ENCODE data around the gene VIPR2. TPM values are rescaled to one million over a fixed set of nuclear protein-coding genes. Genes with fewer than 3 reads are reported as not detected.
"Not testable (repeated sequence)": the region's sequence is repeated elsewhere in the genome, so short reads cannot be mapped to it uniquely, and the experiment has no call there.

The VIPR2 gene
- total and polyA plus RNA-seq, 2 of the 13 experiments (the other 11 are each of a cell fraction or from before 2014, with no cell fraction given): not detected

- ATAC-seq; CTCF ChIA-PET (ENCODE audit: low intra/inter-chr PET ratio, low total read pairs): not testable (repeated sequence)
- 59% methylated on average over 21 of the region's 21 CpGs for WGBS (ENCODE audit: low lambda C conversion rate)
These were observed 17.5 kb upstream of the VIPR2 start for GRCh38 chr7:159162050-159162626.

GRCh38 chr7:159160450-159160849 is 15.8 kb upstream of the VIPR2 start:
- Histone ChIP-seq H3K36me3 (replicated peaks in 1 of 2; ENCODE audit: control insufficient read depth in 1 of 2, insufficient read depth in 2 of 2, low read length in 2 of 2) (no peaks in the 10 kb centered on the region), H4K20me1 (ENCODE audit: insufficient read depth, low read length) (no peaks in the 10 kb centered on the region), H3K4me2 (ENCODE audit: low read depth, low read length) (no peak overlapping the region), H3K27ac (ENCODE audit: extremely low read length, insufficient read depth, low read length) (no peak overlapping the region), H3K4me3 (replicated peaks in 1 of 3; ENCODE audit: insufficient read depth in 1 of 3, low read depth in 2 of 3, low read length in 3 of 3) (no peak overlapping the region), H2AFZ (ENCODE audit: low read length) (no peak overlapping the region), H3K27me3 (ENCODE audit: control insufficient read depth in 1 of 2, insufficient read depth in 2 of 2, low read length in 2 of 2) (peaks cover 2 to 25% of the 10 kb centered on the region in 2 experiments; a peak in 4 of 5 replicates), H3K9me3 (ENCODE audit: low read length) (peaks cover 2% of the 10 kb centered on the region; the same call in 1 of the 2 replicates), H3K9ac (ENCODE audit: insufficient read depth, low read depth, low read length) (no peak overlapping the region), H3K79me2 (ENCODE audit: insufficient read depth, low read length) (no peaks in the 10 kb centered on the region), H3K4me1 (ENCODE audit: insufficient read depth, low read length) (peaks cover 12% of the 10 kb centered on the region)
- DNase-seq (ENCODE audit: low spot score) (no peak), ATAC-seq (no peak), FAIRE-seq (no peak)
- WGBS (ENCODE audit: low lambda C conversion rate): 86% methylated on average over 5 of the region's 7 CpGs
- peak; percentile 17; the same call in 1 of the 2 replicates for TF ChIP-seq ATF7 (IDR thresholded peaks at IDR 0.05)
- no peak for TF ChIP-seq ATF7 (CRISPR knock-in tag; IDR thresholded peaks at IDR 0.05)
- TF ChIP-seq ZNF605 (CRISPR knock-in tag; IDR thresholded peaks at IDR 0.05): no peak
- CTCF ChIA-PET (ENCODE audit: low intra/inter-chr PET ratio, low total read pairs): no interaction called here
- in situ Hi-C loops (cut with HindIII; ENCODE audit: extremely low pct_ligation_motif_present, low pct_unique_long_range_greater_than_20kb) (no loop called here), intact Hi-C loops (cut with micrococcal nuclease; ENCODE audit: unreplicated experiment) (no loop called here)
- POLR2A ChIA-PET: no interaction called here
- BruUV-seq (replicated peaks): no TSS peak

More at GRCh38 chr7:159162050-159162626, 17.5 kb upstream of the VIPR2 start:
- H4K20me1 ChIP-seq (ENCODE audit: insufficient read depth, low read length); POLR2A ChIA-PET; FAIRE-seq; H3K4me3 ChIP-seq (replicated peaks in 1 of 3; ENCODE audit: insufficient read depth in 1 of 3, low read depth in 2 of 3, low read length in 3 of 3); H3K4me2 ChIP-seq (ENCODE audit: low read depth, low read length); H3K36me3 ChIP-seq (replicated peaks in 1 of 2; ENCODE audit: control insufficient read depth in 1 of 2, insufficient read depth in 2 of 2, low read length in 2 of 2); H3K4me1 ChIP-seq (ENCODE audit: insufficient read depth, low read length); H3K27ac ChIP-seq (ENCODE audit: extremely low read length, insufficient read depth, low read length); BruUV-seq (replicated peaks); H3K9me3 ChIP-seq (ENCODE audit: low read length); H3K79me2 ChIP-seq (ENCODE audit: insufficient read depth, low read length); H2AFZ ChIP-seq (ENCODE audit: low read length); H3K9ac ChIP-seq (ENCODE audit: insufficient read depth, low read depth, low read length); DNase-seq (ENCODE audit: low spot score); in situ Hi-C loops (cut with HindIII; ENCODE audit: extremely low pct_ligation_motif_present, low pct_unique_long_range_greater_than_20kb): not testable (repeated sequence)
- peaks cover 2 to 16% of the 10 kb centered on the region in 2 experiments; a peak in 3 of 5 replicates for H3K27me3 ChIP-seq (ENCODE audit: control insufficient read depth in 1 of 2, insufficient read depth in 2 of 2, low read length in 2 of 2)
- intact Hi-C loops (cut with micrococcal nuclease; ENCODE audit: unreplicated experiment): loop anchor here (2.0 kb wide), 1 partner anchor 29 kb away; no protein-coding TSS in a partner anchor
